ENCODE results near the gene TSSK2.

TSSK2 gene

GRCh38 chr22:19105867-19106802 lies 25.0 kb upstream of the TSSK2 start:
- H3K4me3 ChIP-seq (ENCODE audit: low read depth, low read length), result no peak overlapping the region
- DNase-seq (ENCODE audit: low read depth), result peak; percentile 51
- TF ChIP-seq CTCF (IDR thresholded peaks at IDR 0.05; ENCODE audit: insufficient read depth, low read depth, low read length, missing control alignments), result peak; percentile 49

- no peak overlapping the region for H3K4me3 ChIP-seq (ENCODE audit: low read depth, low read length)
- DNase-seq (ENCODE audit: low read depth), result no peak
- no peak for TF ChIP-seq CTCF (IDR thresholded peaks at IDR 0.05; ENCODE audit: insufficient read depth, low read depth, low read length, missing control alignments)
These were observed 24.0 kb upstream of the TSSK2 start for GRCh38 chr22:19106886-19107729.

GRCh38 chr22:19107730-19108074 lies 23.4 kb upstream of the TSSK2 start:
- TF ChIP-seq CTCF (IDR thresholded peaks at IDR 0.05; ENCODE audit: insufficient read depth, low read depth, low read length, missing control alignments), result no peak
- no peak overlapping the region for H3K4me3 ChIP-seq (ENCODE audit: low read depth, low read length)
- no peak for DNase-seq (ENCODE audit: low read depth)

- TF ChIP-seq CTCF (IDR thresholded peaks at IDR 0.05; ENCODE audit: insufficient read depth, low read depth, low read length, missing control alignments), result no peak
- H3K4me3 ChIP-seq (ENCODE audit: low read depth, low read length), result no peak overlapping the region
- no peak for DNase-seq (ENCODE audit: low read depth)
These were observed 22.3 kb upstream of the TSSK2 start for GRCh38 chr22:19108807-19109197.

- TF ChIP-seq CTCF (IDR thresholded peaks at IDR 0.05; ENCODE audit: insufficient read depth, low read depth, low read length, missing control alignments), result no peak
- peak overlapping the region; percentile 3; the same call in 1 of the 2 replicates for H3K4me3 ChIP-seq (ENCODE audit: low read depth, low read length)
- peak; percentile 83 for DNase-seq (ENCODE audit: low read depth)
These were observed 21.7 kb upstream of the TSSK2 start for GRCh38 chr22:19109198-19110063.

GRCh38 chr22:19110064-19110458 lies 21.0 kb upstream of the TSSK2 start:
- no peak for DNase-seq (ENCODE audit: low read depth)
- TF ChIP-seq CTCF (IDR thresholded peaks at IDR 0.05; ENCODE audit: insufficient read depth, low read depth, low read length, missing control alignments), result no peak
- H3K4me3 ChIP-seq (ENCODE audit: low read depth, low read length), result peak overlapping the region; percentile 3; the same call in 1 of the 2 replicates

All from GM12865 (cell line).